LNCAP (cell line): Measurements from ENCODE around the gene CACNA1C.

Source experiments
- TF ChIP-seq, protein P1 (sequence below): fragments of 450-650 bp; IDR thresholded peaks from 2 replicates; pipeline ENCODE4 v1.5.1; 2017; ENCODE audit warnings: mild to moderate bottlenecking

Gene CACNA1C

DNA sequence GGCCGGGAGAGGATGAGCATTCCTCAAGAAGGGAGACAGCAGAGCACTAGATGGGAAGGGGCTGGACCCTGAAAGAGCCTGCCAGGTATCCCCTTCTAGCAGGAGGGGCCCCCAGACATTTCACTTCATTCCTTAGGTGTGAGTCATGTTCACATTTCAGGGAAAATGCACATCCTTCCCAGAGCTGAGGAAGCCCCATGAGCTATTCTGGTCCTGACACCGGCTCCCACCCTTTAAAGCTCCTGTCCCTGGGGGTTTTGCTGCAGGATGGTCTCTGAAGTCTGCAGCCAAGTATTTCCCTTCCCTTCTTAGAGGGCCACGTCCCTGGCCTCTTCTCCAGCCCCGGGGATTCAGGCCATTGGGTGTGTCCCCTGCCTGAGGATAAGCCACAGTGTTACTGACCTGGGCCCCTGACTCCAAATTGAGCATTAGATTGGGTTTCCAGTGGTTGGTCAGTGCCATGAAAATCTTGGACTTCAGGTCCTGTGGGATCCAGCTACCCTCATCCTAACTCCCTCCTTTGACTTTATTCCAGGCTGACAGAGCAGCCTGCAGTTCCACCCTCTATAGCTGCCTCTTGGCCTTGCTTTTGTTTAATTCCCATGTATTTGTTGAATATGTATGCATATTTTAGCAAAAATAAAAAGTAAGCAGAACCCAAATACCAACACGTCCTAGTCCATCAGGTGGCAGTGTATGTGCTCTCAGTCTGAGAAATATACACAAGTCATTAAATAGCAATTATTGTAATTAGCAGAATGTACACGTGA, 267.1 kb downstream of the CACNA1C start:
- TF ChIP-seq, protein P1, sequence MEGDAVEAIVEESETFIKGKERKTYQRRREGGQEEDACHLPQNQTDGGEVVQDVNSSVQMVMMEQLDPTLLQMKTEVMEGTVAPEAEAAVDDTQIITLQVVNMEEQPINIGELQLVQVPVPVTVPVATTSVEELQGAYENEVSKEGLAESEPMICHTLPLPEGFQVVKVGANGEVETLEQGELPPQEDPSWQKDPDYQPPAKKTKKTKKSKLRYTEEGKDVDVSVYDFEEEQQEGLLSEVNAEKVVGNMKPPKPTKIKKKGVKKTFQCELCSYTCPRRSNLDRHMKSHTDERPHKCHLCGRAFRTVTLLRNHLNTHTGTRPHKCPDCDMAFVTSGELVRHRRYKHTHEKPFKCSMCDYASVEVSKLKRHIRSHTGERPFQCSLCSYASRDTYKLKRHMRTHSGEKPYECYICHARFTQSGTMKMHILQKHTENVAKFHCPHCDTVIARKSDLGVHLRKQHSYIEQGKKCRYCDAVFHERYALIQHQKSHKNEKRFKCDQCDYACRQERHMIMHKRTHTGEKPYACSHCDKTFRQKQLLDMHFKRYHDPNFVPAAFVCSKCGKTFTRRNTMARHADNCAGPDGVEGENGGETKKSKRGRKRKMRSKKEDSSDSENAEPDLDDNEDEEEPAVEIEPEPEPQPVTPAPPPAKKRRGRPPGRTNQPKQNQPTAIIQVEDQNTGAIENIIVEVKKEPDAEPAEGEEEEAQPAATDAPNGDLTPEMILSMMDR: no peak

DNA sequence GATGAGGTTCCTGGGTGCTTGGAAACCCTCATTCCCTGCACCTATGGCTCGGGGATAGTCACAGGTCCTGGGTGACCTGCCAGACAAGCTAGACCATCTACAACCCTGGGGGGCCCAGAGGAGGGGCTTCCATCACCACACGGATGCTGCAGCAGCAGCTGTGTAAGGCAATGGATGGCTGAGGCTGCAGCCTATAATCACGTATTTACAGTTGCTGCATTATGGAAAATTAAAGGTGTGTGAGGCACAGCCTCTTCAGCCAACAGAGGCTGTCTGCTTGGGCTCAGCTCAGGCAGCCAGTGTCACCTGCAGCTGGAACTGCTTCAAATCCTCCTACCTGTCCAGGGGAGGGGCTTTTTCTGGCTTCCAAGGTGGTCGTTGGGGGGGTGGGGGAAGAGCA, 268.1 kb downstream of the CACNA1C start:
- TF ChIP-seq, protein P1: no peak

DNA sequence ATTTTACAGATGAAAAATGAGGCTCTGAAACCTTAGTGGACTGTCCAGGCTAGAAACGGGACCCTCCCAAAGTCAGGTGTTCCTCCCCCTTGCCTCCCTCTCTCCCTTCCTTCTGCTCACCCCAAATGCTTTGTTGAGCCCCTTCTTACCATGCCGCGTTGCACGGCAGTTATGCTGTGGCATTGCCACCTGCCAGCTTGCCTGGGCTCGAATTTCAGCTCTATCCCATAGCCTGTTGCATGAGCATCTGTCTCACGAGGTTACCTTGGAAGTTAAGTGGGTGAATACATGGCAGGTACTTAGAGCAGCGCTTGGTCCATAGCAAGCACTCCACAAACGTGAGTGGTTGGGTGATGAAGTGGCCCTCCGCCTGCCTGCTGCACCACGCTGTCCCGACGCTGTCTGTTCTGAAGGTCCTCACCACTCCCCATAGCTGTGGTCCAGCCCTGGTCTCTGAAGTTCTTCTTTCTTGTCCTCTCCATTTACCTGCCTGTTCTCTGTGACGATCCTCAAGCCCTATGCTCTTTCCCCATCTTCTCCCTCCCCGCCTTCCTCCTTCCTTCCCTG, 269.9 kb downstream of the CACNA1C start:
- TF ChIP-seq, protein P1: no peak

DNA sequence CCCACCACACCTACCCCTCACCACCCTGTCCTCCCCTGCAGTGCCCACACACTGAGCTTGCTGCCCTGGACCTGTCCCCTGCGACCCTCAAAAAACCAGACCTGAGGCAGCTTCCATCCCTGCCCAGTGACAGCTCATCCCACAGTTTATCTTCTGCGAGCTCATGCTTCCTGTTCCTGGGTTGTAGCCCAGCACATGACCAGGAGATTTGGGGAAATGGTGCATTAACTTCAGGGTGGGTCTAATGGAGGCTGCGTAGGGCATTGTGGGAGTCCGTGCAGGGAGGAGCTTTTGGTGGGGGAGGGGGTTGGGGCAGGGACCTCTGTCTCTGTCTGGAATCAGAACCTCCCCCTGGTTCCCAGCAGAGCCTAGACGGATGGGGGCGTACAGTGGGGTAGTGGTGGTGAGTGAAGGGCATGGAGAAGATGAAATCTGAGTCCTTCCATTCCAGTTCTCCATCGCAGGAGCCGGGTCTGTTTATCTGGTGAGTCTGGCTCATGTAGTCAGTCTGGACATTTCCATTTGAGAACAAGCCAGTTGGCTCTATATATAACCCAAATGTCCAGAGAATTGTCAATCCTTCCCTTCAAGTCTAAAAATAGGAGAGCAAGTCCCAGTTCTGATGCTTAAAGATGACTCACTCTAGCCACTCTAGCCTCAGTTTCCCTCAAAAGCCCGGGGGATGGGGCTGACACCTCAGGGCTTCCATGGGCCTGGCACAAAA, 270.9 kb downstream of the CACNA1C start:
- TF ChIP-seq, protein P1: no peak

DNA sequence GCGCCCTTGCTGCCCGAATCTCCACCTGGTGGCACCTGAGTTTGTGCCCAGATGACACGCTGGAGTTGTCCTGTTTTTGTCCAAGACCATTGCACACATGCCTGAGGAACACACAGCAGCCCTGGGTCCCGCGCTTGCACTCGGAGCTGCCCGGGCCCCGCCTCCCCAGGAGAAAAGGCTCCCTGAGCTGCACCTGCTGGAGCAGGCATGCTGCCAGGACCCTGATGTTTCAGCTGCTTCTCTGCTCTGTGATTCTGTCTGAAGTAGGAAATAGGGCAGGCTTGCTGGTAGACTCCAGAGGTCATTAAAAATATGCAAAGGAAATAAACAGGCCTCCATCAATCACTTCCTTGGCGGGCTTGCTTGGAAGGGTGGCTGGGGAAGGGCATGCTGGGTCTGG, 271.6 kb downstream of the CACNA1C start:
- TF ChIP-seq, protein P1: no peak

DNA sequence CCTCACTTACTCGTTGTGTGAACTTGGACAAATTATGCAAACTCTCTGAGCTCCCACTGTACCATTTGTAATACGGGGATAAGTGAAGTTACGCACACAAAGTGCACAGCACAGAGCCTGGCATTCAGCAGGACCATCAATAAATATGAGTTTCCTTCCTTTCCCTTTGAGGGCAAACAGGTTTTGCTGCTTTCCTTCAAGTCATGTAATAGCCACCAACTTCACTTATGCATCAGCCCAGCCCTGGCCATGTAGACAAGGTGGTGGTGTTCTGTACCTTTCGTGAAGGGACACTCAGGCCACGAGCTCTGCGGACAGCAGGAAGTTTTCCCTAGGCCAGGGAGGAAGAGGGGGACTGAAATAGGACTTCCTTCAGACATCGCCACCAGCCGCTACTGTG, 272.7 kb downstream of the CACNA1C start:
- TF ChIP-seq, protein P1: no peak

DNA sequence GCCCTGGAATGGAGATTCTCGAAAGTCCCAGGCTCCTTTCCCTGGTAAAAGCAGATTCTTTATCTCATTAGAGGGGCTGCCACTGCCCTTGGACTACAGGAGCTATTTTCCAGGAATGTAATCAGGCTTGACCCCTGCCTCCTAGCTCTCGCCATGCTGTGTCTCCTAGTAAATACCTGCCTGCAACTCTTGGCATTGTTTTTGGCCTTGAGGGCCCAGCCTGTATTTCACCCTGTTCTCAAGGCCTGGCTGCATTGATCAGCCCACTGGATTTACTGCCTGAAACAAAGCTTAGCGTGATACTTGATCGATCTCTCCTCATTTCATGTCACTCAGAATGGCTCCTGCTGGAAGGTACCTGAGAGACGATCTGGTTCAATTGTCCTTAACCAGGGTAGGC, 273.7 kb downstream of the CACNA1C start:
- TF ChIP-seq, protein P1: no peak
